ENCODE data around the gene POLD4. TPM values are rescaled to one million over a fixed set of nuclear protein-coding genes. Genes with fewer than 3 reads are reported as not detected.

Gene POLD4
- total and polyA plus RNA-seq, 2 of the 13 experiments (the other 11 are each of a cell fraction or from before 2014, with no cell fraction given) = 10.5 to 27.4 TPM

GRCh38 chr11:67303835-67304411 is 49.4 kb downstream of the POLD4 start (continued):
- 0 out of 2 replicates have a peak, but pooled peaks have one; percentile 62 for TF ChIP-seq ZSCAN21 (CRISPR knock-in tag; IDR thresholded peaks at IDR 0.05; ENCODE audit: borderline replicate concordance)
- no peak for TF ChIP-seq ZNF710 (CRISPR knock-in tag; IDR thresholded peaks at IDR 0.05; ENCODE audit: borderline replicate concordance)
- no peak for TF ChIP-seq CEBPB (IDR thresholded peaks at IDR 0.05; ENCODE audit: borderline replicate concordance, low read depth, low read length)
- TF ChIP-seq ZNF484 (CRISPR knock-in tag; IDR thresholded peaks at IDR 0.05; ENCODE audit: borderline replicate concordance, low read depth) = no peak
- peak; percentile 37; the same call in 1 of the 2 replicates for TF ChIP-seq UBTF (CRISPR knock-in tag; IDR thresholded peaks at IDR 0.05)
- peak; percentile 42; the same call in 1 of the 2 replicates for TF ChIP-seq KDM5B (CRISPR knock-in tag; IDR thresholded peaks at IDR 0.05; ENCODE audit: borderline replicate concordance)
- TF ChIP-seq HNF1B (CRISPR knock-in tag; IDR thresholded peaks at IDR 0.05) = no peak
- peak; percentile 21; the same call in 1 of the 2 replicates for TF ChIP-seq MTA1 (CRISPR knock-in tag; IDR thresholded peaks at IDR 0.05; ENCODE audit: borderline replicate concordance)
- TF ChIP-seq ZNF468 (CRISPR knock-in tag; IDR thresholded peaks at IDR 0.05) = 0 out of 2 replicates have a peak, but pooled peaks have one; percentile 12
- TF ChIP-seq ZFYVE20 (CRISPR knock-in tag; IDR thresholded peaks at IDR 0.05; ENCODE audit: borderline replicate concordance, low read depth) = no peak
- TF ChIP-seq CTCF (CRISPR knock-in tag; IDR thresholded peaks at IDR 0.05) = 0 out of 2 replicates have a peak, but pooled peaks have one; percentile 16
- TF ChIP-seq ZNF275 (CRISPR knock-in tag; IDR thresholded peaks at IDR 0.05; ENCODE audit: borderline replicate concordance) = 0 out of 2 replicates have a peak, but pooled peaks have one; percentile 42
- TF ChIP-seq NAIF1 (CRISPR knock-in tag; IDR thresholded peaks at IDR 0.05; ENCODE audit: borderline replicate concordance) = no peak
- no peak for TF ChIP-seq ZNF597 (CRISPR knock-in tag; IDR thresholded peaks at IDR 0.05)
- TF ChIP-seq ZBTB14 (CRISPR knock-in tag; IDR thresholded peaks at IDR 0.05) = no peak
